Activated CD4-positive, alpha-beta T cell treated with anti-CD3 and anti-CD28 coated beads, Interleukin-2, amount 50 U/mL, for 1 hour (primary cell): ENCODE data around the gene OPN4.

Experiments used
- DNase-seq: peaks from one replicate; pipeline ENCODE4 v3.0.0-alpha.2; 2020

Gene OPN4

GRCh38 chr10:86684331-86685097 lies 30.2 kb downstream of the OPN4 start:
- DNase-seq = no peak

GRCh38 chr10:86685416-86685815 lies 31.1 kb downstream of the OPN4 start:
- DNase-seq = no peak

GRCh38 chr10:86685893-86686632 lies 31.7 kb downstream of the OPN4 start:
- DNase-seq = no peak

- no peak for DNase-seq
Observed at GRCh38 chr10:86686972-86687371, 32.6 kb downstream of the OPN4 start.

GRCh38 chr10:86687750-86688149 lies 33.4 kb downstream of the OPN4 start:
- no peak for DNase-seq

GRCh38 chr10:86688398-86688921 lies 34.1 kb downstream of the OPN4 start:
- peak; percentile 45 for DNase-seq

GRCh38 chr10:86689146-86689545 lies 34.8 kb downstream of the OPN4 start:
- DNase-seq = no peak

- no peak for DNase-seq
Observed at GRCh38 chr10:86690231-86690630, 35.9 kb downstream of the OPN4 start.

GRCh38 chr10:86690657-86691084 lies 36.3 kb downstream of the OPN4 start:
- no peak for DNase-seq

- DNase-seq = no peak
Observed at GRCh38 chr10:86691333-86692022, 37.1 kb downstream of the OPN4 start.

GRCh38 chr10:86692023-86692514 lies 37.7 kb downstream of the OPN4 start:
- no peak for DNase-seq

GRCh38 chr10:86692664-86693063 lies 38.3 kb downstream of the OPN4 start:
- no peak for DNase-seq

- no peak for DNase-seq
Observed at GRCh38 chr10:86693275-86693674, 38.9 kb downstream of the OPN4 start.

GRCh38 chr10:86693721-86694369 lies 39.5 kb downstream of the OPN4 start:
- DNase-seq = peak; percentile 28

- DNase-seq = no peak
Observed at GRCh38 chr10:86698207-86698940, 44.0 kb downstream of the OPN4 start.

- no peak for DNase-seq
Observed at GRCh38 chr10:86699125-86699524, 44.8 kb downstream of the OPN4 start.

- no peak for DNase-seq
Observed at GRCh38 chr10:86699541-86699940, 45.2 kb downstream of the OPN4 start.

GRCh38 chr10:86699991-86700840 lies 45.9 kb downstream of the OPN4 start:
- DNase-seq = no peak

- no peak for DNase-seq
Observed at GRCh38 chr10:86700851-86701617, 46.7 kb downstream of the OPN4 start.

GRCh38 chr10:86703176-86703575 lies 48.8 kb downstream of the OPN4 start:
- DNase-seq = no peak
